Renal pelvis (tissue), 4 donors: ENCODE data around the gene TIE1. TPM values are rescaled to one million over a fixed set of nuclear protein-coding genes. Genes with fewer than 3 reads are reported as not detected.

Source experiments
- DNase-seq: peaks from one replicate; pipeline ENCODE4 v3.0.0-alpha.2; 2013
- polyA plus RNA-seq, 3 donors: library from polyadenylated mRNA; unstranded; fragments of 120-200 nt; gene quantifications; one replicate each; pipeline ENCODE4 v1.2.1, GENCODE V29; 2013; ENCODE audit not compliant: insufficient read length in 3 of 3

TIE1 gene
- polyA plus RNA-seq, 3 donors: 52.1 to 63.4 (median 53.6) TPM

DNA sequence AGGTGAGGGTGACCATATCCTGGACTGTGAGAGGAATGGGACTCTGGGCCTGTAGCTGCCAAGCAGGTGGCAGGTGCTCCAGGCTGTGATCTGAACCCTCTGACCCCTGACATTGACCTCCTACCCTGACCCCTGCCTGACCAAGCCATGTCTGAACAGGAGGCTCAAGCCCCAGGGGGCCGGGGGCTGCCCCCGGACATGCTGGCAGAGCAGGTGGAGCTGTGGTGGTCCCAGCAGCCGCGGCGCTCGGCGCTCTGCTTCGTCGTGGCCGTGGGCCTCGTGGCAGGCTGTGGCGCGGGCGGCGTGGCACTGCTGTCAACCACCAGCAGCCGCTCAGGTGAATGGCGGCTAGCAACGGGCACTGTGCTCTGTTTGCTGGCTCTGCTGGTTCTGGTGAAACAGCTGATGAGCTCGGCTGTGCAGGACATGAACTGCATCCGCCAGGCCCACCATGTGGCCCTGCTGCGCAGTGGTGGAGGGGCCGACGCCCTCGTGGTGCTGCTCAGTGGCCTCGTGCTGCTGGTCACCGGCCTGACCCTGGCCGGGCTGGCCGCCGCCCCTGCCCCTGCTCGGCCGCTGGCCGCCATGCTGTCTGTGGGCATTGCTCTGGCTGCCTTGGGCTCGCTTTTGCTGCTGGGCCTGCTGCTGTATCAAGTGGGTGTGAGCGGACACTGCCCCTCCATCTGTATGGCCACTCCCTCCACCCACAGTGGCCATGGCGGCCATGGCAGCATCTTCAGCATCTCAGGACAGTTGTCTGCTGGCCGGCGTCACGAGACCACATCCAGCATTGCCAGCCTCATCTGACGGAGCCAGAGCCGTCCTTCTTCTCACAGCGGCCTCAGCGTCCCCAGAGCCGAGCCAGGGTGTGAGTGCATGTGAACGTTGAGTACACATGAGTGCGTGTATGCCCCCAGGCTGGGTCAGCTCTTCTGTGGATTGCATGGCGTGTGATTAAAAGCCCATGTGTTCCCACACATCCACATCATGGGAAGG is 27.9 kb upstream of the TIE1 start:
- DNase-seq: no peak

DNA sequence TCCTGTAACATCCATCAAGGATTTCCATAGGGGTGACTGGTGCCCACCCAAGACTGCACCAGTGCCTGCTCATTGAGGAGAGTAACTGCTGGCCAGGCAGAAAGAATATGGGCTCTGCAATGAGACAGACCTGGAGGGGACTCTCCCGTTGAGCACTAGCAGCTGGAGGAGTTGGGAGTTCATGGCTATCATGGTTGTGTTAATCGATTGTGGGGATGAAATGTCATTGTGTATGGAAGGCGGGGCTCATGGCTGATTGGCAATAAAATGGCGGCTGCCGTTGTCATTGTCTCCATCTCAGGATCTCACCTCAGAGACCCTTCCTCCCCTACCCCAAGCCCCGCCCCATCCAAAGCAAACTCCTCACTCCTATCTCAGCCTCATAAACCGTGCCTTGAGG is 27.1 kb upstream of the TIE1 start:
- DNase-seq: no peak

DNA sequence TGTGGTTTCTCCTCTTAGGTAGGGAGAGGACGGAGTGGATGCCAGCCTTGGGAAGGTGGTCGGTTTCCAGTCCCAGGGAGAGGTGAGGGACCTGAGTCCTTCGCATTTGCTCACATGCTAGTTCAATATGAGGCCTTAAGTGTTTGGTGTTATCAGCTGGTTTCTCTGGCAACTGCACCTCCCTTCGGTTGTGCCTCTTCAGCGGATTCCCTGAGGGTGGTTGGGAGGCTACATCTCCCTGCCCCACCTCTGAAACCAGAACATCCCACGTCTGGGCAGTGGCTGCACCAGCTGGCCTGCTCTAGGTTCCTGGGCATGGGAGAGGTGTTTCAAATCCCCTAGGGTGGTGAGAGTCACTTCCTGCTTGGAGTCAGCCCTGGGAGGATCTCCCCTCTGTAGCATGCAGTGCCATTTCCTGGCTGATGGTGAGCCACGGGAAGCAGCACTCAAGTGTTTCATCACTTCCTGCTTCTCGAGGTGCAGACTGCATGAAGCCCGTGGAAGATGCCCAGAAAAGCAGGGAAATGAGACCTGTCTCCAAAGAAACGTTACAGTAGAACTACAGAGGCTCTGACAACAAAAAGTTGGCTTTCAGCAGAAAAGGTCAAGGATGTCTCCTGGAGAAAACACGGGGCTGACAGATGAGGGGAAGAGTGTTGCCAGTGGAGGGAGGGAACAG is 26.5 kb upstream of the TIE1 start:
- no peak for DNase-seq

DNA sequence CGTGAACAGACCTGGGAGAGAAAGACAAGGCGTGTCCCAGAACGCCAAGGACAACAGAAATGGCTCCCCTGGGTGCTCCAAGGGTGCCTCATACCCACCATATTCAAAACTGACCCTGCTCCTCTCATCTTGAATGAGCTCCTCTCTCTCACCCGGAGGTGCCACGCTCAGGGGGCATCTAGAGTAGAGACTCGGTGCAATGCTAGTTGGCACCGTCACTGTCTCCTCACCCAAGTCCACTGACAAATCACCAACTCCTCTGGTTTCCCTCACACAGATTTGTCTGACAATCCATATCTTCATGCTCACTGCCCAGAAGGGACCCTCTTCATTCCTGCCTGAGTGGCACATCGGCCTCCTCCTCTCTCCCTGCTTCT is 26.0 kb upstream of the TIE1 start:
- no peak for DNase-seq

DNA sequence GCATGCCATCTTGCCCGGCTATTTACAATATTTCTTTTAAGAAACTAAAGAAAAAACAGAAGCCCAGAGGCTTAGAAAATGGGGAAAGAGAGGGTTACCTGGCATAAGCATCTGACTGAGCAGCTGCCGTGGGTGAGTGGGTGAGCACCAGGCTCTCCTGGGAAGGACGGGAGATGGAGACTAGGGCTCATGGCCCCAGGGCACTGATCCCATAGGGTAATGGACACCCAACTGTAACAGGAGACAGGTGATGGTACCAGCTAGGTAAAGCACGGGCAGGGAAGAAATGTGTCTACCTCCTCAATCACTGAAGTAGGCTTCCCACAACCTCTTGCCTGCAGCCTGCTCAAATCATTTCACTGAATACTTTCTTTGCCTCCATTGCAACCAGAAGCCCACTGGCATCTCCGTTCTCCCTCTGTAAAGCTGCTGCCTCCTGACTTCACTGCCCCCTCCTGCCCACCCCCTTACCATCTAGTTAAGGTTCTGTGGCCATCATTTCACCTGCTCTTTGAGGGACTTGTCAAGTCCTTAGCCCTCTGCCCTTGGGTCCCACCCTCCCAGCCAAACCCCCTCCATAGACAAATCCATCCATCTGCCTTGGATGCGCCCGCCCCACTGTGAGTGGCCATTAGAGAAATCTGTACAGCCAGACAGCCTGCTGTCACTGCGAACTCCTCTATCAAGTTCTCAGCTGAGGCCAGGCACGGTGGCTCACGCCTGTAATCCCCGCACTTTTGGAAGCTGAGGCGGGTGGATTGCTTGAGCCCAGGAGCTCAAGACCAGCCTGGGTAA is 24.8 kb upstream of the TIE1 start:
- no peak for DNase-seq

DNA sequence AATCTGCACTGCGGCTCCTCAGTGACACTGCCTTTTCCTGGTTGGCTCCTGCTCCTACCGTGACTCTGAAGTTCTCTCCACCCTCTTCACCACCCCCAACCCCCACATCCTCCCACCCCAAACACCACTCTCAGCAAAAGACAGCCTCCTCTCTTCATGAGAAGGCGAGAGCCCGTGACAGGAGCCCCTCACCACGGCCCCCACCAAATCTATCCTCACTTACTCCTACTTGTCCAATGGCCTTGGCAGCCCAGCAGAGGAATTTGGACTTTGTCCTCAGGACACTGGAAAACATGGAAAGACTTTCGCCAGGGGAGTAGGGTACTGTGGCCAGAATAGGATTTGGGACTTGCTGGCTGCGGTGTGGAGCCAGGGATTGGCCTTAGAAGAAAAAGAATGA is 24.1 kb upstream of the TIE1 start:
- DNase-seq: no peak

DNA sequence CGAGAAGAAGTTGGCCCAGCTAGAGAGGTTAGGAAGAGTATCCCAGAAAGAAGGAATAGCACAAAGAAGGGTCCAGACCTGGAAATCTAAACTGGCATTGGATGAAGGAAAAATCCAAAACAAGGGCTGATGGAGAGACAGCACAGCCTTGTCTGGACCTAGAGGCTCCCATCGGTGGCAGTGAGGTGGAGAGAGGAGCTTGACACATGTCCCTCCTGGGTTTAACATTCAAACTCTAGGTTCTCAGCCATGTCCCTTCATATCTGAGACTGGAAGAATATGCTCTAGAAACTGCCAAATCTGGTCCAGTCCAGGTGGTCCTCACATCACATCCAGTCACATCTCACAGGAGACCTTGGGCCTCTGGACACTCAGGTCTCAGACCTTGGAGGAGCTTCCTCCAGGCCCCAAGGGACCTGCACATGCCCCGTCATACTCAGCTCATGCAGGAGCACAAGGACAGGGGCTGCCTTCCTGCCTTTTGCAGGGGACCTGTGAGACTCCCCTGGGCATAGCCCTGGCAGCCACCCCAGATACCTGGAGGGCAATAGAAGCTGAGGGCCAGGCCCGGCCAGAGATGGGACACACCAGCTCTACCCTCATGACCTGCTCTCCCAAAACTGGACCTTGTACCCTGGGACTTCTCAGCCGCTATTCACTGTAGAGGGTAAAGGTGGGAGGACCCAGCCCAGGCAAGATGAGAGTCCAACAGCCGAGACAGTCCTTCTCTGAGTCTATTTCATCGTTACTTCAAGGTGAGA is 23.5 kb upstream of the TIE1 start:
- no peak for DNase-seq

DNA sequence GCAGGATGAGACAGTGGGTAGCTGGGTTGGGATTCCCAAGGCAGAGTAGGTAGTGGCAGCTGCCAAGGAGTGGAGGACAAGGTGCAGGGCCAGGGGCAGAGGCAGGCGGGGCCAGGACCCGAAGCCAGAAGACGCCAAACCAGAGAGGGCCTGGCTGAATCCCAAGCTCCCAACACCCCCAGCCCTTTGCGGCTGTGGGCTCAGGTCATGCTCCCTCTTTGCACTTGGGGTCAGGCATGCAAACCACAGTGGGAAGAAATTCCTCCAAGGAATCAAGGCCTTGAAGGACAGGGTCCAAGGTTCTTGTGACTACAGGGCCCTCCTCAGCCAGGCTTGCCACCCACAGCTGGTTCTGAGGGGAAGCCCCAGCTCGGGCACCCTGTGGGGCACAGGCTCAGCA is 21.6 kb upstream of the TIE1 start:
- DNase-seq: no peak

DNA sequence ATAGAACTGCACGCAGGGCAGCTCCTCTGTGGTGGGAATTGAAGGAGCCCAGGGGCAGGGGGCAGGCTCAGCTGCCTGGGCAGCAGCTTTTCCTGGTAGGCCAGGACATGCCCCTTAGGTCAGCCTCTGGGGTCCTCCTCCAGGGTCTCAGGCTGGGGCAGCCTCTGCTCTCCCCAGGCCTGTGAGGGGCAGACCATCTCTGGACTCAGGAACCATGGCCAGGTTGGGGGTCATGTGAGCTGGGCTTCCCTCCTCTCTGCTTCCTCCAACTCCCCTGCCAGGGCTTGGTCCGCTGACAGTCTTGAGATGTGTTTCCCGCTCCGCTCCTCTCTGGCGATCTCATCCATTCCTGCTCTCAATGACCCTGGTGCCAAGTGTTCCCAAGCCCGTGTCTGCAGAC is 21.1 kb upstream of the TIE1 start:
- no peak for DNase-seq

DNA sequence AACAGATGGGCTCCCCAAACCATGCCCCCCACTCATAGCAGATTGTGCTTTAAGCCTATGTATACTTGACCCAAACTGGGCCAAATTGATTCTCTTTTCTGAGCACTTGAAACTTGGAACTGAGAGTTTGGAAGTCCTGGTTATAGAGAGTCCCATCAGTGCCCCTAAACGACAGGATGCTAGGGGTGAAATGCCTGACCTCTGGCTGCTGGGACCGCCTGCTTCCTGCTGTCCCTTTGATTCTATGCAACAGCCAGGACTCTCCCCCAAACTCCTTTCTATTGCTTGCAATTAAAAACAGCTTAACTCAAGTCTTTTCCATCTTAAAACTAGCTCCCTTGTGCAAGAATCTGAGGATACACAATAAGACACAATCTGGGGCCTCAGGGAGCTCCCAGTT is 20.1 kb upstream of the TIE1 start:
- no peak for DNase-seq

DNA sequence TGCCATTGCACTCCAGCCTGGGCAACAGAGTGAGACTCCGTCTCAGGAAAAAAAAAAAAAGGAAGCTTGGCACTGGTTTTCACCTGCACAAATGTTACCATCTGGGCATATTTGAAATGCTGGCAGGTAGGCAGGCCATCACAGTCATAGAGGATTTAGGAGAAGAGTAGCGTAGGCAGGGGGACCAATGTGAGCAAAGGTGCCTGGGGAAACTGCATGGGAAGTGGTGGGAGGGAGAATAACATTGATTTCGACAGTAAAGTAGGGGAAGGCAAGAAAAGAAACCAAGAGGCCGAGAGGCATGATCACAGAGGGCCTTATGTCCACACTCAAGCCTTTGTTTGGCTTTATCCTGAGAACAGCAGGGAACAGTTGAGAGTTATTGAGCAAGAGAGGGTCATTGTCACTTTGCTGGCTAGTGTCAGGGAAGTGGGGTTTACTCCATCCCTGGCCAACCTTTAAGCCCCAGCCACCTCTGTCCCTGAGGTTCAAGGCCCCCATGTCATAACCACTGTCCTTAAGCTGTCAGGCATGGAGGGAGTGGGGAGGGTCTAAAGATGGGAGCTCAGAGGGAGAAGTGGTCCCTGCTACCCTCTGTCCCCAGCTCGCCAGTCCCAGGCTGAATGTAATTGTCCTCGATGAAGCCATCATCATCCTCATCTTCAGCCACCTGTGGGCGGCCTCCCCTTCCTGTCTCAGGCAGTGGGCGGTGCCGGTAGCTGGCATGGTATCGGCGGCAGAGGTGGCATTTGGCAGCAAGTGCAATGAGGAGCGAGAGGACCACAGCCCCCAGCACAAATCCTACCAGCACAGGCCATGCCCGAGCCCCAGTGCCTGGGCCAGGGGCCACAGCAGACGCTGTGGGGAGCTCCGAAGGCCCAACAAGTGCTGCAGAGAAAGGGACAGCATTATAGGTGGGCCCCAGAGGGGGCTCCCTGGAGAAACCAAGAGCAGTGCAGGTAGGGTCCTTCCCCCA is 18.3 kb upstream of the TIE1 start:
- DNase-seq: no peak

DNA sequence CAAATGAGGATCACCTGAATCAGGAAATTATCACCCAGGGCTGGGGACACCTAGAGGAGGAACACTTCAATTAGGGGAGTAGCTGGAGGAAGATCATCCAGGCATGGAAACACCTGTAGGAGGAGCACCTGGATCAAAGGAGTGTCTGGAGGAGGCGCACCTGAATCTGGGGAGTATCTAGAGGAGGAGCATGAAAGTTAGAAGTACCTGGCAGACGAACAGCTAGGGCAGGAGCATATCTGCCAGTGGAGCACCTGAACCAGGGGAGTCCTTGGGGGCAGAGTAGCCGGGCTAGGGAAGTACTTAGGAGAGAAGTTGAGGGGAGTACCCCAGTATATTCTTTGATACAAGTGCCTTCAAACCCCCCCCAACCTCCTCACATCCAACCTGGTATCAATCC is 16.7 kb upstream of the TIE1 start:
- no peak for DNase-seq

DNA sequence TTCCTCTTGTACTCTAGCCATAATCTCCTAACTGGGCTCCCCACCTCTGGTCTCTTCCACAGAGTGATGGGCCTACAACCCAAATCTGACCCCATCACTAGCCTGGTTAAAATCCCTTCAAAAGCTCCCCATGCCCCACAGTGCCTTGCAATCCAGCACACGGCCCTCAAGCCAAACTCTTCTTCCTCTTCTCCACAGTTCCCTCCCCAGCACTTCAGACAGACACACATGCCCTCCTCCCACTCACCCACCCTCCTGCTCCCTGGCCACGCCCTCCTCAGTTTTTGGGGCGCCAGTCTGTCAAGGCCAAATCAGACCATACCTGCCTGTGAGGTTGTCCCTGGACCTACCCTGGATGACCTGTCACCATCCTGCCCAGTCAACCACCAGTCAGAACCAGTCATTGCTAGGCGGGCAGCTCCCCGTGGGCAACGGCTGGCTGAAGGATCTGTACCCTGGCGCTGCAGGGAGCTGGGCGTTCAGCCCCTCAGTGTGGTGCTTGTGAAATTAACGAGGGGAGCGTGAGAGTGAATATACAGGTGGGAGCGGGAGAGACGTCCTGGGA is 16.2 kb upstream of the TIE1 start:
- no peak for DNase-seq

DNA sequence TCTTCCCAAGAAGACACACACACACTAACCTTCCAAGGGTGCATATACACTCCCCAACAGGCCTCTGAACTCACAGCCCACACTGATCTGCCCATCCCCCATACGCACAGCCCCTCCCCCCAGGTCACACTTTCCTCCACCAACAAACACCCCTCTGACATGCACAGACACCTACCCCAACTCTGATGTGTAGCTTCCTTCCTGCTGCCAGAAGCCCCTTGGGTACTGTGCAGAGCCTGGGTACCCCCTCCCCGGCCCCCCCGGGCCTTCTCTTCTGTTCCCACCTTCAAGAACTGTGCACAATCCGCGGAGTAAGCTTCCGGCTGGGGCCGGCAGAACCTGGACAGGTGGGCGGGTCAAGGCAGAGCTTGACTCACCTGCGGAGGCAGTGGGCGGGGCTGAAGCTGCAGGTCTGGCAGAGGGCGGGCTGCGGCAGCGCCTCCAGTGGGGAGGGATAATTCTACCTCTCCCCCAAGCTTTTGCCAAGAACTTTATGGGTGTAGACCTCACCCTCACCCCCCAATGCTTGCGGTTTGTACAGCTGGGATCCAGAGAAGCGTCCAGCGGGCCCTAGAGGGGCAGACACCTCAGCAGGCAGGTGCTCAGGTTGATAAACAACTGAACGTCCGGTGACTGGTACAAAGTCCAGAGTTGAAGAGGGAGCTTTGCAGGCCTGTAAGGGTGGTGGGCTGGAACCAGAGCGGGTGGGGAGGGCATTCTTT is 15.4 kb upstream of the TIE1 start, which contains the start of gene C1orf210:
TSS of gene C1orf210 (minus strand) at position 313 of the 722 bp plus-strand sequence. CDS start 2,311 bp downstream, outside the sequence.
- DNase-seq: no peak

DNA sequence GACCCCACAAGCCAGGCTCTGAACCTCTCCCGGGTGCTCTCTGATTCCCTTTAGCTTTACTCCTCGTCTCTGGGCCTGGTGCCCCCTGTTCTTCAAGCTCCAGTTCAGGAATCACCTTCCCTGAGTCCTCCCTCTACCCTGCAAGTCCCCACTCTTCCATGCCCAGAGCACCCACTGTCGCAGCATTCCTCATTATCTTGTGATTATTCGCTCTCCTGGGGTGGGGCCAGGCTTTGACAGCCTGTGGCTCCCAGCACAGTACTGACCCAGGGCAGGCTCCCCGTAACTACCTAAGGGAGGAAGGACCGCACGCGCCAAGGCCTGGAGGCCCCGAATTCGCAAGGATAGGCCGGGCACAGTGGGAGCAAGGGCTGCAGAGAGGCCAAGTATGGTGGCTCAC is 14.7 kb upstream of the TIE1 start:
- DNase-seq: no peak

DNA sequence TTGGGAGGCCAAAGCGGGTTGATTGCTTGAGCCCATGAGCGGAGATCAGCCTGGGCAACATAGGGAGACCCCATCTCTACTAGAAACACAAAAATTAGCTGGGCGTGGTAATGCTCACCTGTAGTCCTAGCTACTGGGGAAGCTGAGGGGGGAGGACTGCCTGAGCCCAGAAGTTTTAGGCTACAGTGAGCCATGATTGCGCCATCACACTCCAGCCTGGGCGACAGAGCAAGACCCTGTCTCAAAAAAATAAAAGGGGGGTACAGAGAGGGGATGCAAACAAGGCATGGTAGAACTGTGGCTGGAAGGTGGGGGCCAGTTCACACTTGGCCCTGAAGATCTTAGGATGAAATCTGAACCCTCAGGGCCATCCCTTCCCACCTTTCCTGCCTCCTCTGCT is 14.2 kb upstream of the TIE1 start:
- DNase-seq: no peak

DNA sequence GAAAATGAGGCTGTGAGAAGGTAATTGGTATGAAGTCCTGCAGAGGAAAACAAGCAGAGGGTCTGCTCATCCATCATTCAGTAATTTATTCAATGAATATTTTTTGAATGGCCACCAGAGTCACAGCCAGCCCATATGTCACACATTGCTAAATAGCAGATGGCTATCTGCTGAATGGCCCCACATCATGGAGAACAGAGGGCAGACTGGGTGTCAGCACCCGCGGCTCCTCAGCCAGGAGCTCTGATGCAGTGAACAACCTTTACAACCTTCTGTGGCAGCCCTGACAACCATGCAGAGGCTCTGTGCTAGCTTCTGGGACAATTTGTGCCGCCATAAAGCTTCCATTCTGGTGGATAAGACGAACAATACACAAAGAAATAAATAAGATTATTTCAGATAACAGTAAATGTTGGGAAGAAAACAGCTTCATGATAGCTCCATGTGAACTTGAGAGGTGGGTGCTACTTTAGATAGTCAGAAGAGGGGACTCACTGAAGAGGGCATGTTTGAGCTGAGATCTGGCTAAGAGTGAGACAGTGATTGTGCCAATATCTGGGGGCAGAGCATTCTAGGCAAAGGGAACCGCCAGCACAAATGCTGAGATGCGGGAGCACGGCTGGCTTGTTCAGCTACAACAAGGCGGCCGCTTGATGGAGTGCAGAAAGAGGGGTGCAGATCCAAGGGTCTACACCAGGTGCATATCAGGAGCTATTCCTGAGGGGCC is 12.6 kb upstream of the TIE1 start:
- no peak for DNase-seq
